ENCODE measurements around the gene PSMG4.

The PSMG4 gene

DNA sequence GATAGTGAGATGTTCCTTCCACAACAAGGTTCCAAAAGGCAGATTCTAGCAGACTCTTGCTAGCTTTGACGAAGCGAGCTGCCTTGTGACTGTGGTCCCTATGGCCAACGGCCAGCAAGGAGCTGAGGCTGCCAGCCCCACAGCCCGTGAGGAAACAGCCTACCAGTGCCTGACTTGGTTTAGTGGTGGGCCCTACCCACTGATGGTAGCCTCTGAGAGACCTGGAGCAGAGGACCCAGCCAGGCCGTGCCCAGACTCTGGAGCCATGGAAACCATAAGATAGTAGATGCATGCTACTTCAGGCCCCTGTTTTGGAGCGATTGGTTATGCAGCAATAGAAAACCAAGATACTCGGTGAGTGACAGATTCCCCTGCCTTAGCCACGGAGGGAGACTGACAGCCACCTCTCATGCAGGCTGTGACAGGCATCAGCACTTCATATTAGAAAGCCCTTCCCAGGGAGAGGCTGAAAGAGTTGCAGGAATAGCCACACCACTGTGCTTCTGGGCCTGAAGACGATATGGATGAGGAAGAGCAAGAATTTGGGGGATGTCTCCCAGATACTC lies 19.2 kb downstream of the PSMG4 start:
- DNase-seq, result no peak

GRCh38 chr6:3278691-3279090 lies 19.9 kb downstream of the PSMG4 start:
- no peak for DNase-seq

GRCh38 chr6:3280091-3280490 lies 21.3 kb downstream of the PSMG4 start:
- no peak for DNase-seq

GRCh38 chr6:3280866-3281465 lies 22.2 kb downstream of the PSMG4 start:
- no peak for DNase-seq

DNA sequence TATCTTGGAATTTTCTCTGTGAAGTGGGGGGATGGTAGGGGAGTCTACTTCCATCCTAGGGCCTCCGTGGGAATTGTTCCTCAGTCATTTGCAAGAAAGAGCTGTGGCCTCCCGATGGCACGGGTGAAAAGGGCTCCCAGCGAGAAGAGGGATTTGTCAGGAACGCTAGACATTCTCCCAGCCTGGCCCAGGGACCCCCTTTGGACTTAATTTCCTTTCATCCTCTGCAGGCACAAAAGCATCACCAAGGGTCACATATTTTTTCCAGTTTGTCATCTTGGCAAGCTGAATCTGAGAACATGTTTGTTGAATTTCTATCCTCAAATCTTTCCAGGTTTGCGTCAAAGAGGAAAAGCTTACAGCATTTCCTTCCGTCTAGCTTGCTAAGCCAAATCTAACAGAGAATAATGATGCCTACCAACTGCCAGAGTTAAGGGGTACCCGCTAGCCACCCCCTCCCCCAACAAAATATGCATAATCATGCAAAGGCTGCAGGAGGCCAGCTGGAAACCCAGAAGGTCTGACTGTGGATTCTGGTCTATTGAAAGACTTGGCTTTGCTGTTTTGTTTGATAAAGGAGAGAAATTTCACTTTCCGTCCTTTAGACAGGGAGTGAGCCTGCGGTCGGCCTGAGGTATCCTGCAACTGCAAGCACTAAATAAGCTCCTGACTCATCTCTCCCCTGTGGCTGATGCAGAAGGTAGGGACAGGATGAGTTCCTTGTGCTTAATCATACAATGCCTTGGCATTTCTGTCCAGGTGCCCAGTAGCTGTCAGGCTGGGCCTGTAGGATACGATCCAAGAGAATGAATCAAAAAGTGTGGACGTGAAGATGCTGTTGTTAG lies 23.1 kb downstream of the PSMG4 start:
- DNase-seq, result no peak

DNA sequence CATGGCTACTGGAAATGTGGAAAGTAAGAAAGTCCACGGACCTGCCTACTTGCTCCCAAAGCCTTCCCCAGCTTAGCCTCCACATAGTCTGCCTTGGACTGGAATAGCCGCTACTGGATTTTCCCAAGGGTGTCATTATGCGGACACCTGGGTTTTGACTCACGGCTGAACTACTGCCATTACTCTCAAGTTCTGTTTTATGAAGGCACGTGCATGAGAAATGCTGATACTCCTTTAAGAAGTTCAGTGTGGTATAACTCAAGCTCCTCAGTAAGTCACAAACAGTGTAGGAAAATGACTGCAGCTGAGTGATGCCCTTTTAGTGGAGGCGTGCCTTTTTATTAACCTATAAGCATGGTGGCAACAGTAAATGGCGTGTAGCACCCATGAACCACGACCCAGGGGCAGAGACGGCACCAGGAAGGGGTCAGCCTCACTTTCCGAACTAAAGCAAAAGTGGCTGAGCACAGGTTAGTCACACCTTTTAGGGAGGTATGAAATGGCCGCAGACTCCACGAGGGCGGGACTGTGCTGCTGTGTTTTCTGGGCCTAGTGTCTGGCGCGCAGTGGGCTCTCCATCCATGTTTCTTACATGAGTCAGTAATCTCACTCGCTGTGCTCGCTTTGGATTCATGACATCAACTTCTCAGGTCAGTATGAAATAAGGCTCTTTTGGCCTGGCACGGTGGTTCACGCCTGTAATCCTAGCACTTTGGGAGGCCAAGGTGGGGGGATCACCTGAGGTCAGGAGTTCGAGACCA lies 23.9 kb downstream of the PSMG4 start:
- DNase-seq, result no peak

- DNase-seq, result no peak
Observed at GRCh38 chr6:3283241-3283640, 24.5 kb downstream of the PSMG4 start.

DNA sequence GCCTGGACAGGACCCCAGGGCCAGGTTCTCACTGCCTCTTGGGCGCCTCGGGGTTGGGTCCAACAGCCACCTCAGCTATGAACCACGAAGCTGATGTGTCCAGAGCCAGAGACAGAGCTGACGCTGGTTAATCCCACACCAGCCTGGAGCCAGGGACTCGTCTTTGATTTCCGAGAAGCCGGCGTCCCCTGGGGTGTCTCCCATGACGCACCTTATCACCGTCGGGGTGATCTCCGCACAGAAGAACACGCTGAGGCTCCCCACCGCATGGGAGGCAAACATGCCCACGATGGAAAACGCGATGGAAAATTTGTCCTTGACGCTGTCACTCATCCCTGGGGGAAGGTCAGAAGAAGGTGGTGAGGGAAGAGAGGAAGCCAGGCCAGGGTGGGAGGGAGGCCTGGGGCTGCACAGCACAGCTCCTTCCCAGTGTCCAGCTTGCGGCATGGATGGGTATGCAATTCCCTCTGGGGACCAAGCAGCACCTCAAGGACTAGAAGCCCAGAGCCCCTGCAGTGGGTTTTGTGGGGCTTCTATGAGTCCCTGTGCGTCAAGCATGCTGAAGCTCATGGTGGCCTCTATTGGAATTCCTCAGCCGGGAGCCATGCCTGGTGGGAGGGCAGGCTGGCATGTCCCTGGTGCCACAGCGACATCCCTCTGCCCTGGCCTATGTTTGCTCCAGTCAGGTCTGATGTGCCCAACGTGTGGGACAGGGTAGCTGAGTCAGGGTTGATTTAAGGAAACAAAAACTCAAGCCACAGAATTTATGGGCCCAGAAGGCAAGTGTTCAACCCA lies 25.1 kb downstream of the PSMG4 start:
- no peak for DNase-seq

- DNase-seq, result no peak
Observed at GRCh38 chr6:3284436-3284876, 25.7 kb downstream of the PSMG4 start.

GRCh38 chr6:3285049-3285639 lies 26.4 kb downstream of the PSMG4 start:
- DNase-seq, result no peak

GRCh38 chr6:3285732-3286131 lies 27.0 kb downstream of the PSMG4 start:
- no peak for DNase-seq

DNA sequence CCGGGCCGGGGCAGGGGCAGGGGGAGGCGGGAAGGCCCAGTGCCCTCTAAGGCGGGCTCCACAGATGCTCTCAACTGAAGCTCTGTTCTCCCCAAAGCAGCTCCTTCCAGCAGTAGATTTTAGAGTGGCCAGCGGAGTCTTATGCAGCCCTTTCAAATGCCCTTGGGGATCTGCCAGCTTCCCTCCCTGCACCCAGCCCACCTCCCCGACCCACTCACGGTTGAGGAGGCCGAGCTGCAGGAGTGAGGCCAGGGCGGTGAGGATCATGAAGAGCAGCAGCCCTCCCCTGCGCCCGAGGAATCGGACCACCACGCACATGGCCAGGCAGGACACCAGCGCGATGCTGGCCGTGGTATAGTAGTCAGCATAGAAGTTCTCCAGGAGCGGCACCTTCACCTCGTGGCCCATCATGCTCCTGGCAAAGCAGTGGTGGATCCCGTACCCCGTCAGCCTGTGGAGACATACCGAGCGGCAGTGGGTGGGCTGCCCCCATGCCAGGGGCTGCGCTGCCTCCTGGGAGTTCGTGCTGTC lies 28.0 kb downstream of the PSMG4 start:
- no peak for DNase-seq

- DNase-seq, result no peak
Observed at GRCh38 chr6:3287308-3287707, 28.6 kb downstream of the PSMG4 start.

- no peak for DNase-seq
Observed at GRCh38 chr6:3287976-3288707, 29.4 kb downstream of the PSMG4 start.

DNA sequence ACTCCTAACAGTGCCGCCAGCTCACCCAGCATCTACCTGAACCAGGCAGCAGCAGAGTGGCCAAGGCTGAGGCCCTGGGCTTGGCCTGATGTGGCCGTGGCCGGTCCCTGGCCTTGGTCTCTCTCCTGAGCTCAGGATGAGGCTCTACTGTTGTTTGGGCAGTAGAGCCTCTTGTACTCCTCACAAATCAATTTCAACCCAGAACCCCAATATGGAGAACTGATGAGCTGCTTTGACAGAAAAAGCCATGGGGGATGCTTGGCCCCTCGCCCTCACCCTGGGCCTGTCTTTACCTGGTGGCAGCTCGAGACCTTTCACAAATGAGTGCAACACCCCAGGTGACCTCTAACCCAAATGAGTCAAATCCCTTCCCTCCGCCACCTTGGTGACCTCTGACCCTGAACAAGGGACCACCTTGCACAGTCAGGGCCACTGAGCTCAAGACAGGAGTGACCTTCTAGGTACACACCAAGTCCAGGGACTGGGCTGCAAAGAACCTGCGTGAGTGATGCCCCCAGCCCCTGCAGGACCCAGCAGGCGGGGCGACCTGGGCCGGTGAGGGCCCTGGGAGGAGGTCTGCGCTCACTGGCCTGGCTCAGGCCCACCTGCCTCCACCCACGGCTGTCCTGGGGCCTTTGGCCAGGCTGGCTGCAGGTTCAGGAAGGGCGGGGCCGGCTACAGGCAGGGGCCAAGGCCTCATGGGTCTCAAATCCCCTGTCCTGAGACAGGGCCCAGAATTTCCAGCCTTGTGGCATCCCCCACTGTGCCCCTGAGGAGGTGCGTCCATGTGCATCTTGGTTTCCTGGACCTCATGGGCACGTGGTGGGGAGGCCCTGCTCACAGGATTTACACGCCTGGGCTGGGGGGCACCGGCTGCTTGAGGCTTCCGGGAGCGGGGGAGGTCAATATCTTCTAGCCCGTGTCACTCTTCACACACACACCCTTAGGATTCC lies 30.2 kb downstream of the PSMG4 start:
- no peak for DNase-seq

GRCh38 chr6:3289664-3290055 lies 30.9 kb downstream of the PSMG4 start:
- DNase-seq, result no peak

DNA sequence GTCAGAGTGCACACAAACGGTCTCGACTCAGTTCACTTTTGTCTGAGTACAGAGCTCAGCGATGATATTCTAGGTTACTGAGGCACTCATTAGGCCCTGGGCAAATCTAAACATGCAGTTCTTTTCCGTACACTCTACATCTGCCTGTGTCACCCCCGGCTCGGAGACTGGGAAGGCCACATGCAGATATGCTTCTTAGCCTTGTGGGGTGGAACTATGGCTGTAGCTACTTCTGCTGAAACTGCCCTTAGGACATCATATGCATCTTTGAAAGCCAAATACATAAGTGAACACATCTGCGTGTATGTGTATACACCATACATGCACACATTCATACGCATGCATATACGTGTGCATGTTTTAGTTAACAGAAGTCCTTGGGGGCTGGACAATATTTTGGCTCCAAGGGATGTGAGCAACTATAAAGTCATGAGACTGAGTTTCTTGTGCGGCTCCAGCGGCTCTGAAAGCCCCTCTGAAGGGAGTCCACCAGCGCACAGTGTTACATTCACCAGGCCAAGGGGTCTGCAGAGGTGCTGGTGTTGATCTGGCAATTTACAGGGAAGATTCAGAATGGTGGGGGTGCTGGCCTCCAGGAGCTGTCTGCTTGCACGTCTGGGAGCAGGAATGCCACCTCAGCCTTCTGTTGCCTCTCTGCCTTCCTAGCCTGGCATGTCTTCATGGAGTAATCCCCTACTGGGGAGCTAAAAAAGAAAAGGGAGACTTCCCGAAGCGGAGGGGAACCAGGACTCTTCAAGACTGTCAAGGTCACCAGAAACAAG lies 31.6 kb downstream of the PSMG4 start:
- DNase-seq, result no peak

DNA sequence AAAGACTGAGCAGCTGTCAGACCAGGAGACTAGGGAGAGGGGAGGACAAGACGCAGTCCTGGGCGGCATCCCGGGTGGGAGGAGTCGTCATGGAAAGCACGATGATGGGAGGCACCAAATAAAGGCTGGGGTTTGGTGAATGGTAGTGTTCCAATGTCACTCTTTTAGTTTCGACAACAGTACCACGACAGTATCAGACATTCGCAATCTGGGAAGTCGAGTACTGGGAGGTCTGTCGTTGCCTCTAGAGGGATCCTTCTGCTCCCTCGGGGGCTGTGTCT lies 32.1 kb downstream of the PSMG4 start:
- DNase-seq, result no peak

GRCh38 chr6:3291346-3291745 lies 32.6 kb downstream of the PSMG4 start:
- no peak for DNase-seq
